ENCODE measurements around the gene PDCD11.

The PDCD11 gene

DNA sequence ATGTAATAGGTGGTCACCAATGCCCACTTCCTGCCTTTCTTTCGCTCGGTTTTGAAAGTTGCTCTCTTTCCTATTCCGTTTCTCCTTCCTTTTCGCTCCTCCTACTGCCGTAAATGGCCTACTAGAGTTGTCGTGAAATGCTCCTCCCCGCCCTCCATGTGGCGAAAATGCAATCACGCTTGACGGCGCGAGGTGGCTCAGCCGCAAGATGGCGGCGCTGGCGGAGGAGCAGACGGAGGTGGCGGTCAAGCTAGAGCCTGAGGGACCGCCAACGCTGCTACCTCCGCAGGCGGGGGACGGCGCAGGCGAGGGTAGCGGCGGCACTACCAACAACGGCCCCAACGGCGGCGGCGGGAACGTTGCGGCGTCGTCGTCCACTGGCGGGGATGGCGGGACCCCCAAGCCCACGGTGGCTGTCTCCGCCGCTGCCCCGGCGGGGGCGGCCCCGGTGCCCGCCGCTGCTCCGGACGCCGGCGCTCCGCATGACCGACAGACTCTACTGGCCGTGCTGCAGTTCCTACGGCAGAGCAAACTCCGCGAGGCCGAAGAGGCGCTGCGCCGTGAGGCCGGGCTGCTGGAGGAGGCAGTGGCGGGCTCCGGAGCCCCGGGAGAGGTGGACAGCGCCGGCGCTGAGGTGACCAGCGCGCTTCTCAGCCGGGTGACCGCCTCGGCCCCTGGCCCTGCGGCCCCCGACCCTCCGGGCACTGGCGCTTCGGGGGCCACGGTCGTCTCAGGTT is 28.5 kb upstream of the PDCD11 start, which contains the start of gene TAF5 (continued):
- TF ChIP-seq, protein P1, sequence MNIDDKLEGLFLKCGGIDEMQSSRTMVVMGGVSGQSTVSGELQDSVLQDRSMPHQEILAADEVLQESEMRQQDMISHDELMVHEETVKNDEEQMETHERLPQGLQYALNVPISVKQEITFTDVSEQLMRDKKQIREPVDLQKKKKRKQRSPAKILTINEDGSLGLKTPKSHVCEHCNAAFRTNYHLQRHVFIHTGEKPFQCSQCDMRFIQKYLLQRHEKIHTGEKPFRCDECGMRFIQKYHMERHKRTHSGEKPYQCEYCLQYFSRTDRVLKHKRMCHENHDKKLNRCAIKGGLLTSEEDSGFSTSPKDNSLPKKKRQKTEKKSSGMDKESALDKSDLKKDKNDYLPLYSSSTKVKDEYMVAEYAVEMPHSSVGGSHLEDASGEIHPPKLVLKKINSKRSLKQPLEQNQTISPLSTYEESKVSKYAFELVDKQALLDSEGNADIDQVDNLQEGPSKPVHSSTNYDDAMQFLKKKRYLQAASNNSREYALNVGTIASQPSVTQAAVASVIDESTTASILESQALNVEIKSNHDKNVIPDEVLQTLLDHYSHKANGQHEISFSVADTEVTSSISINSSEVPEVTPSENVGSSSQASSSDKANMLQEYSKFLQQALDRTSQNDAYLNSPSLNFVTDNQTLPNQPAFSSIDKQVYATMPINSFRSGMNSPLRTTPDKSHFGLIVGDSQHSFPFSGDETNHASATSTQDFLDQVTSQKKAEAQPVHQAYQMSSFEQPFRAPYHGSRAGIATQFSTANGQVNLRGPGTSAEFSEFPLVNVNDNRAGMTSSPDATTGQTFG (tag by site-specific recombination; IDR thresholded peaks at IDR 0.05; ENCODE audit: borderline replicate concordance) = no peak
- TF ChIP-seq ZBTB7A (tag by site-specific recombination; IDR thresholded peaks at IDR 0.05; ENCODE audit: low read depth) = peak; percentile 54
- TF ChIP-seq GFI1B (tag by site-specific recombination; IDR thresholded peaks at IDR 0.05) = no peak
- TF ChIP-seq ZNF2 (tag by site-specific recombination; IDR thresholded peaks at IDR 0.05) = peak; percentile 22; the same call in 1 of the 2 replicates
- peak; percentile 39; the same call in 1 of the 2 replicates for TF ChIP-seq ZSCAN30 (tag by site-specific recombination; IDR thresholded peaks at IDR 0.05)
- TF ChIP-seq ZNF146 (tag by site-specific recombination; IDR thresholded peaks at IDR 0.05) = peak; percentile 39; the same call in 1 of the 2 replicates
- no peak for TF ChIP-seq ZNF248 (tag by site-specific recombination; IDR thresholded peaks at IDR 0.05)
- peak; percentile 37; the same call in 1 of the 2 replicates for TF ChIP-seq PRDM10 (tag by site-specific recombination; IDR thresholded peaks at IDR 0.05)
- peak; percentile 98 for TF ChIP-seq YY2 (tag by site-specific recombination; IDR thresholded peaks at IDR 0.05)
- peak; percentile 69; the same call in 1 of the 2 replicates for TF ChIP-seq SP7 (tag by site-specific recombination; IDR thresholded peaks at IDR 0.05)
- TF ChIP-seq ZNF785 (tag by site-specific recombination; IDR thresholded peaks at IDR 0.05) = 0 out of 2 replicates have a peak, but pooled peaks have one; percentile 32
- TF ChIP-seq, protein P2, sequence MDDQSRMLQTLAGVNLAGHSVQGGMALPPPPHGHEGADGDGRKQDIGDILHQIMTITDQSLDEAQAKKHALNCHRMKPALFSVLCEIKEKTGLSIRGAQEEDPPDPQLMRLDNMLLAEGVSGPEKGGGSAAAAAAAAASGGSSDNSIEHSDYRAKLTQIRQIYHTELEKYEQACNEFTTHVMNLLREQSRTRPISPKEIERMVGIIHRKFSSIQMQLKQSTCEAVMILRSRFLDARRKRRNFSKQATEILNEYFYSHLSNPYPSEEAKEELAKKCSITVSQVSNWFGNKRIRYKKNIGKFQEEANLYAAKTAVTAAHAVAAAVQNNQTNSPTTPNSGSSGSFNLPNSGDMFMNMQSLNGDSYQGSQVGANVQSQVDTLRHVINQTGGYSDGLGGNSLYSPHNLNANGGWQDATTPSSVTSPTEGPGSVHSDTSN (CRISPR knock-in tag; IDR thresholded peaks at IDR 0.05) = peak; percentile 31; the same call in 1 of the 2 replicates
- TF ChIP-seq ZNF558 (tag by site-specific recombination; IDR thresholded peaks at IDR 0.05) = no peak
- TF ChIP-seq ZNF184 (tag by site-specific recombination; IDR thresholded peaks at IDR 0.05) = 0 out of 2 replicates have a peak, but pooled peaks have one; percentile 12
- TF ChIP-seq, protein P3, sequence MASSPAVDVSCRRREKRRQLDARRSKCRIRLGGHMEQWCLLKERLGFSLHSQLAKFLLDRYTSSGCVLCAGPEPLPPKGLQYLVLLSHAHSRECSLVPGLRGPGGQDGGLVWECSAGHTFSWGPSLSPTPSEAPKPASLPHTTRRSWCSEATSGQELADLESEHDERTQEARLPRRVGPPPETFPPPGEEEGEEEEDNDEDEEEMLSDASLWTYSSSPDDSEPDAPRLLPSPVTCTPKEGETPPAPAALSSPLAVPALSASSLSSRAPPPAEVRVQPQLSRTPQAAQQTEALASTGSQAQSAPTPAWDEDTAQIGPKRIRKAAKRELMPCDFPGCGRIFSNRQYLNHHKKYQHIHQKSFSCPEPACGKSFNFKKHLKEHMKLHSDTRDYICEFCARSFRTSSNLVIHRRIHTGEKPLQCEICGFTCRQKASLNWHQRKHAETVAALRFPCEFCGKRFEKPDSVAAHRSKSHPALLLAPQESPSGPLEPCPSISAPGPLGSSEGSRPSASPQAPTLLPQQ (tag by site-specific recombination; IDR thresholded peaks at IDR 0.05) = peak; percentile 62
- TF ChIP-seq, protein P4, sequence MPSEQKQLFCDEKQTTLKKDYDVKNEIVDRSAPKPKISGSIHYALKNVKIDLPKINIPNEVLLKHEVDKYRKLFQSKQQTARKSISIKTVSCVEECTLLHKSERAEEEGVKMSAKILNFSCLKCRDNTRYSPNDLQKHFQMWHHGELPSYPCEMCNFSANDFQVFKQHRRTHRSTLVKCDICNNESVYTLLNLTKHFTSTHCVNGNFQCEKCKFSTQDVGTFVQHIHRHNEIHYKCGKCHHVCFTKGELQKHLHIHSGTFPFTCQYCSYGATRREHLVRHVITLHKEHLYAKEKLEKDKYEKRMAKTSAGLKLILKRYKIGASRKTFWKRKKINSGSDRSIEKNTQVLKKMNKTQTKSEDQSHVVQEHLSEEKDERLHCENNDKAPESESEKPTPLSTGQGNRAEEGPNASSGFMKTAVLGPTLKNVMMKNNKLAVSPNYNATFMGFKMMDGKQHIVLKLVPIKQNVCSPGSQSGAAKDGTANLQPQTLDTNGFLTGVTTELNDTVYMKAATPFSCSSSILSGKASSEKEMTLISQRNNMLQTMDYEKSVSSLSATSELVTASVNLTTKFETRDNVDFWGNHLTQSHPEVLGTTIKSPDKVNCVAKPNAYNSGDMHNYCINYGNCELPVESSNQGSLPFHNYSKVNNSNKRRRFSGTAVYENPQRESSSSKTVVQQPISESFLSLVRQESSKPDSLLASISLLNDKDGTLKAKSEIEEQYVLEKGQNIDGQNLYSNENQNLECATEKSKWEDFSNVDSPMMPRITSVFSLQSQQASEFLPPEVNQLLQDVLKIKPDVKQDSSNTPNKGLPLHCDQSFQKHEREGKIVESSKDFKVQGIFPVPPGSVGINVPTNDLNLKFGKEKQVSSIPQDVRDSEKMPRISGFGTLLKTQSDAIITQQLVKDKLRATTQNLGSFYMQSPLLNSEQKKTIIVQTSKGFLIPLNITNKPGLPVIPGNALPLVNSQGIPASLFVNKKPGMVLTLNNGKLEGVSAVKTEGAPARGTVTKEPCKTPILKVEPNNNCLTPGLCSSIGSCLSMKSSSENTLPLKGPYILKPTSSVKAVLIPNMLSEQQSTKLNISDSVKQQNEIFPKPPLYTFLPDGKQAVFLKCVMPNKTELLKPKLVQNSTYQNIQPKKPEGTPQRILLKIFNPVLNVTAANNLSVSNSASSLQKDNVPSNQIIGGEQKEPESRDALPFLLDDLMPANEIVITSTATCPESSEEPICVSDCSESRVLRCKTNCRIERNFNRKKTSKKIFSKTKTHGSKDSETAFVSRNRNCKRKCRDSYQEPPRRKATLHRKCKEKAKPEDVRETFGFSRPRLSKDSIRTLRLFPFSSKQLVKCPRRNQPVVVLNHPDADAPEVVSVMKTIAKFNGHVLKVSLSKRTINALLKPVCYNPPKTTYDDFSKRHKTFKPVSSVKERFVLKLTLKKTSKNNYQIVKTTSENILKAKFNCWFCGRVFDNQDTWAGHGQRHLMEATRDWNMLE (tag by site-specific recombination; conservative IDR thresholded peaks at IDR 0.05; ENCODE audit: low read depth) = peak; percentile 11; the same call in 1 of the 2 replicates
- TF ChIP-seq, protein P5, sequence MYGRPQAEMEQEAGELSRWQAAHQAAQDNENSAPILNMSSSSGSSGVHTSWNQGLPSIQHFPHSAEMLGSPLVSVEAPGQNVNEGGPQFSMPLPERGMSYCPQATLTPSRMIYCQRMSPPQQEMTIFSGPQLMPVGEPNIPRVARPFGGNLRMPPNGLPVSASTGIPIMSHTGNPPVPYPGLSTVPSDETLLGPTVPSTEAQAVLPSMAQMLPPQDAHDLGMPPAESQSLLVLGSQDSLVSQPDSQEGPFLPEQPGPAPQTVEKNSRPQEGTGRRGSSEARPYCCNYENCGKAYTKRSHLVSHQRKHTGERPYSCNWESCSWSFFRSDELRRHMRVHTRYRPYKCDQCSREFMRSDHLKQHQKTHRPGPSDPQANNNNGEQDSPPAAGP (tag by site-specific recombination; IDR thresholded peaks at IDR 0.05) = peak; percentile 77
- TF ChIP-seq ZNF121 (tag by site-specific recombination; IDR thresholded peaks at IDR 0.05) = peak; percentile 7; the same call in 1 of the 2 replicates
- peak; percentile 89 for TF ChIP-seq ZFHX2 (tag by site-specific recombination; conservative IDR thresholded peaks at IDR 0.05)
- TF ChIP-seq, protein P6, sequence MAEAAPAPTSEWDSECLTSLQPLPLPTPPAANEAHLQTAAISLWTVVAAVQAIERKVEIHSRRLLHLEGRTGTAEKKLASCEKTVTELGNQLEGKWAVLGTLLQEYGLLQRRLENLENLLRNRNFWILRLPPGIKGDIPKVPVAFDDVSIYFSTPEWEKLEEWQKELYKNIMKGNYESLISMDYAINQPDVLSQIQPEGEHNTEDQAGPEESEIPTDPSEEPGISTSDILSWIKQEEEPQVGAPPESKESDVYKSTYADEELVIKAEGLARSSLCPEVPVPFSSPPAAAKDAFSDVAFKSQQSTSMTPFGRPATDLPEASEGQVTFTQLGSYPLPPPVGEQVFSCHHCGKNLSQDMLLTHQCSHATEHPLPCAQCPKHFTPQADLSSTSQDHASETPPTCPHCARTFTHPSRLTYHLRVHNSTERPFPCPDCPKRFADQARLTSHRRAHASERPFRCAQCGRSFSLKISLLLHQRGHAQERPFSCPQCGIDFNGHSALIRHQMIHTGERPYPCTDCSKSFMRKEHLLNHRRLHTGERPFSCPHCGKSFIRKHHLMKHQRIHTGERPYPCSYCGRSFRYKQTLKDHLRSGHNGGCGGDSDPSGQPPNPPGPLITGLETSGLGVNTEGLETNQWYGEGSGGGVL (tag by site-specific recombination; IDR thresholded peaks at IDR 0.05) = peak; percentile 24; the same call in 1 of the 2 replicates
- peak; percentile 53; the same call in 1 of the 2 replicates for TF ChIP-seq KLF9 (tag by site-specific recombination; IDR thresholded peaks at IDR 0.05; ENCODE audit: low read depth)
